ENCODE measurements around the gene CDC42BPA. TPM values are rescaled to one million over a fixed set of nuclear protein-coding genes. Genes with fewer than 3 reads are reported as not detected.

CDC42BPA gene
- total RNA-seq, 2 experiments from 2014 or later, result 1.8 to 2.1 TPM

GRCh38 chr1:226943927-226944326, 374.4 kb downstream of the CDC42BPA start:
- H3K27ac Mint-ChIP-seq, result no peak overlapping the region
- H3K4me3 Mint-ChIP-seq, result no peak overlapping the region
- peaks cover 1% of the 10 kb centered on the region for H3K9me3 Mint-ChIP-seq
- ATAC-seq (no peak), DNase-seq (no peak)
- ChIA-PET POLR2A (no interaction called here), CTCF (interaction anchor here (1.9 kb wide), 1 partner anchor 256 kb away, joined by 4 read pairs; no protein-coding TSS in a partner anchor)
- no peak for TF ChIP-seq CTCF (IDR thresholded peaks at IDR 0.05)
- H3K4me1 Mint-ChIP-seq (ENCODE audit: low read depth), result peaks cover 58% of the 10 kb centered on the region
- H3K36me3 Mint-ChIP-seq (ENCODE audit: low read depth), result no peaks in the 10 kb centered on the region
- intact Hi-C loops (cut with micrococcal nuclease), result no loop called here
- no peaks in the 10 kb centered on the region for H3K27me3 Mint-ChIP-seq

GRCh38 chr1:226943156-226943555, 375.1 kb downstream of the CDC42BPA start:
- intact Hi-C loops (cut with micrococcal nuclease), result no loop called here
- Mint-ChIP-seq H3K36me3 (ENCODE audit: low read depth) (no peaks in the 10 kb centered on the region), H3K4me3 (no peak overlapping the region), H3K27me3 (no peaks in the 10 kb centered on the region), H3K27ac (no peak overlapping the region), H3K4me1 (ENCODE audit: low read depth) (peaks cover 61% of the 10 kb centered on the region), H3K9me3 (peaks cover under 1% of the 10 kb centered on the region)
- TF ChIP-seq CTCF (IDR thresholded peaks at IDR 0.05), result no peak
- ChIA-PET CTCF (interaction anchor here (1.9 kb wide), 1 partner anchor 256 kb away, joined by 4 read pairs; no protein-coding TSS in a partner anchor), POLR2A (interaction anchor here (0.5 kb wide), 1 partner anchor 227 kb away, joined by 3 read pairs; no protein-coding TSS in a partner anchor)
- ATAC-seq (no peak), DNase-seq (no peak)

- POLR2A ChIA-PET, result interaction anchor here (0.5 kb wide), 1 partner anchor 227 kb away, joined by 3 read pairs; no protein-coding TSS in a partner anchor
- Mint-ChIP-seq H3K27ac (no peak overlapping the region), H3K36me3 (ENCODE audit: low read depth) (no peaks in the 10 kb centered on the region), H3K4me3 (no peak overlapping the region), H3K9me3 (no peaks in the 10 kb centered on the region), H3K27me3 (no peaks in the 10 kb centered on the region), H3K4me1 (ENCODE audit: low read depth) (peaks cover 68% of the 10 kb centered on the region)
- no peak for DNase-seq
- no peak for TF ChIP-seq CTCF (IDR thresholded peaks at IDR 0.05)
- CTCF ChIA-PET, result interaction anchor here (1.9 kb wide), 1 partner anchor 255 kb away, joined by 4 read pairs; no protein-coding TSS in a partner anchor
- ATAC-seq, result no peak
- intact Hi-C loops (cut with micrococcal nuclease), result no loop called here
These were observed 375.9 kb downstream of the CDC42BPA start for GRCh38 chr1:226942392-226942791.

GRCh38 chr1:226940806-226941067, 377.6 kb downstream of the CDC42BPA start:
- Mint-ChIP-seq H3K9me3 (peaks cover 2% of the 10 kb centered on the region), H3K4me3 (peak overlapping the region; percentile 86), H3K27ac (peak overlapping the region; percentile 93), H3K4me1 (ENCODE audit: low read depth) (peaks cover 55% of the 10 kb centered on the region), H3K27me3 (no peaks in the 10 kb centered on the region), H3K36me3 (ENCODE audit: low read depth) (no peaks in the 10 kb centered on the region)
- DNase-seq (no peak), ATAC-seq (no peak)
- ChIA-PET POLR2A (interaction anchor here (1.0 to 1.3 kb wide), 4 partner anchors 29 to 80 kb away, joined by 3 read pairs; no protein-coding TSS in a partner anchor), CTCF (interaction anchor here (0.8 to 1.2 kb wide), 2 partner anchors 43 to 314 kb away, joined by 3 read pairs; no protein-coding TSS in a partner anchor)
- intact Hi-C loops (cut with micrococcal nuclease), result no loop called here
- no peak for TF ChIP-seq CTCF (IDR thresholded peaks at IDR 0.05)

- TF ChIP-seq CTCF (IDR thresholded peaks at IDR 0.05), result no peak
- Mint-ChIP-seq H3K36me3 (ENCODE audit: low read depth) (no peaks in the 10 kb centered on the region), H3K4me1 (ENCODE audit: low read depth) (peaks cover 50% of the 10 kb centered on the region), H3K9me3 (peaks cover 6% of the 10 kb centered on the region), H3K4me3 (peak within 1 kb of the TSS; percentile 86), H3K27ac (peak within 1 kb of the TSS; percentile 93), H3K27me3 (no peaks in the 10 kb centered on the region)
- ATAC-seq, result peak; percentile 96
- intact Hi-C loops (cut with micrococcal nuclease), result no loop called here
- DNase-seq, result peak; percentile 98
- CTCF ChIA-PET, result interaction anchor here (0.8 to 1.2 kb wide), 4 partner anchors 28 to 314 kb away, joined by 3 read pairs; no protein-coding TSS in a partner anchor
- POLR2A ChIA-PET, result interaction anchor here (1.0 to 2.6 kb wide), 7 partner anchors 28 to 79 kb away, joined by 3 to 9 read pairs (median 3); no protein-coding TSS in a partner anchor
These were observed 378.1 kb downstream of the CDC42BPA start, which contains the start of gene COQ8A for GRCh38 chr1:226940029-226940805. TSS of gene COQ8A (plus strand) at chr1:226940294. CDS start at chr1:226961386, 21,092 bp downstream.

Measured in activated CD8-positive, alpha-beta T cell treated with anti-CD3 and anti-CD28 coated beads for 36 hours (primary cell).